HepG2 (cell line): ENCODE results near the gene PRRT1B. TPM values are rescaled to one million over a fixed set of nuclear protein-coding genes. Genes with fewer than 3 reads are reported as not detected.

ENCODE experiments used
- ATF7 ChIP-seq, 2 experiments: fragments of 450-650 bp in 1 of 2; sonication (generic) in 1 of 2; formaldehyde crosslinking in 1 of 2; IDR thresholded peaks; 2 replicates each; pipeline versions ENCODE4 v1.4.0 to v1.6.1; 2016 to 2020; ENCODE audit warnings: antibody characterized with exemption in 1 of 2, mild to moderate bottlenecking in 1 of 2, missing genetic modification reagents in 1 of 2
- CBFB ChIP-seq: sonication (generic); formaldehyde crosslinking; IDR thresholded peaks from 2 replicates; pipeline ENCODE4 v1.4.0; 2020; ENCODE audit warnings: missing genetic modification reagents
- MXD4 ChIP-seq: IDR thresholded peaks from 2 replicates; pipeline ENCODE4 v1.6.1; 2016; ENCODE audit warnings: mild to moderate bottlenecking, missing biosample characterization, missing genetic modification reagents
- NR1H2 ChIP-seq: sonication (generic); formaldehyde crosslinking; IDR thresholded peaks from 2 replicates; pipeline ENCODE4 v1.8.1; 2022; ENCODE audit warnings: low read depth, missing genetic modification reagents, borderline replicate concordance
- REXO4 ChIP-seq: sonication (generic); formaldehyde crosslinking; IDR thresholded peaks from 2 replicates; pipeline ENCODE4 v1.8.0; 2022; ENCODE audit warnings: missing genetic modification reagents, mild to moderate bottlenecking, borderline replicate concordance
- RORA ChIP-seq: sonication (generic); formaldehyde crosslinking; IDR thresholded peaks from 2 replicates; pipeline ENCODE4 v1.5.0; 2020; ENCODE audit warnings: mild to moderate bottlenecking, missing genetic modification reagents, moderate library complexity
- TAF15 ChIP-seq: fragments of 200-400 bp; formaldehyde crosslinking; IDR thresholded peaks from one replicate; pipeline ENCODE4 v1.6.1; 2018; ENCODE audit warnings: mild to moderate bottlenecking, low read depth, low read length; ENCODE audit not compliant: poor library complexity, severe bottlenecking
- TCF7 ChIP-seq: sonication (generic); IDR thresholded peaks from 2 replicates; pipeline ENCODE4 v1.6.1; 2016; ENCODE audit warnings: antibody characterized with exemption, low read depth
- TSC22D2 ChIP-seq: sonication (generic); formaldehyde crosslinking; IDR thresholded peaks from 2 replicates; pipeline ENCODE4 v1.5.1; 2020; ENCODE audit warnings: missing genetic modification reagents, mild to moderate bottlenecking, borderline replicate concordance
- ZNF205 ChIP-seq: IDR thresholded peaks from 2 replicates; pipeline ENCODE4 v1.6.1; 2018; ENCODE audit warnings: missing biosample characterization, missing genetic modification reagents
- ZNF382 ChIP-seq: sonication (generic); formaldehyde crosslinking; IDR thresholded peaks from 2 replicates; pipeline ENCODE4 v1.5.0; 2020; ENCODE audit warnings: missing genetic modification reagents, mild to moderate bottlenecking, borderline replicate concordance
- ZNF776 ChIP-seq: sonication (generic); formaldehyde crosslinking; IDR thresholded peaks from 2 replicates; pipeline ENCODE4 v1.4.0; 2020; ENCODE audit warnings: mild to moderate bottlenecking, missing genetic modification reagents
- ZNF777 ChIP-seq: sonication (generic); formaldehyde crosslinking; IDR thresholded peaks from 2 replicates; pipeline ENCODE4 v1.4.0; 2020; ENCODE audit warnings: missing genetic modification reagents
- ZNF780A ChIP-seq: sonication (generic); formaldehyde crosslinking; IDR thresholded peaks from 2 replicates; pipeline ENCODE4 v1.8.0; 2022; ENCODE audit warnings: mild to moderate bottlenecking, missing genetic modification reagents, moderate library complexity
- polyA plus RNA-seq, 8 experiments: library from polyadenylated mRNA; depleted of rRNA in 3 of 8; stranded (reverse) in 7 of 8; unstranded in 1 of 8; fragments of >200 nt; fragmentation: Illumina TruSeq in 4 of 8; extraction: Trizol in 4 of 8; gene quantifications; 2 replicates each; pipeline versions ENCODE4 v1.2.1 to v1.2.3, GENCODE V29; 2011 to 2016; ENCODE audit warnings: low read depth in 4 of 8, missing spikeins in 1 of 8, mixed read lengths in 1 of 8; ENCODE audit not compliant: insufficient read depth in 1 of 8
- total RNA-seq, 5 experiments: library from RNA; depleted of rRNA; stranded (reverse); fragments of >200 nt; fragmentation: Illumina TruSeq; extraction: Trizol; gene quantifications; 2 replicates each; pipeline ENCODE4 v1.2.3, GENCODE V29; 2016; ENCODE audit warnings: low read depth in 1 of 5
- TF ChIP-seq, protein P1 (sequence below): sonication (generic); formaldehyde crosslinking; conservative IDR thresholded peaks from 2 replicates; pipeline ENCODE4 v1.8.0; 2022; ENCODE audit warnings: low read depth, missing genetic modification reagents
- TF ChIP-seq, protein P2 (sequence below): sonication (generic); formaldehyde crosslinking; IDR thresholded peaks from 2 replicates; pipeline ENCODE4 v1.4.0; 2020; ENCODE audit warnings: missing genetic modification reagents
- TF ChIP-seq, protein P3 (sequence below): sonication (generic); formaldehyde crosslinking; IDR thresholded peaks from 2 replicates; pipeline ENCODE4 v1.5.1; 2020; ENCODE audit warnings: mild to moderate bottlenecking, moderate library complexity, missing genetic modification reagents
- TF ChIP-seq, protein P4 (sequence below): sonication (generic); formaldehyde crosslinking; IDR thresholded peaks from 2 replicates; pipeline ENCODE4 v1.8.0; 2022; ENCODE audit warnings: mild to moderate bottlenecking, missing genetic modification reagents, moderate library complexity
- TF ChIP-seq, protein P5 (sequence below): sonication (generic); formaldehyde crosslinking; IDR thresholded peaks from 2 replicates; pipeline ENCODE4 v1.9.0; 2021; ENCODE audit warnings: missing genetic modification reagents, mild to moderate bottlenecking, borderline replicate concordance

PRRT1B gene
- total and polyA plus RNA-seq, 2 of the 13 experiments (the other 11 are each of a cell fraction or from before 2014, with no cell fraction given) = not detected

DNA sequence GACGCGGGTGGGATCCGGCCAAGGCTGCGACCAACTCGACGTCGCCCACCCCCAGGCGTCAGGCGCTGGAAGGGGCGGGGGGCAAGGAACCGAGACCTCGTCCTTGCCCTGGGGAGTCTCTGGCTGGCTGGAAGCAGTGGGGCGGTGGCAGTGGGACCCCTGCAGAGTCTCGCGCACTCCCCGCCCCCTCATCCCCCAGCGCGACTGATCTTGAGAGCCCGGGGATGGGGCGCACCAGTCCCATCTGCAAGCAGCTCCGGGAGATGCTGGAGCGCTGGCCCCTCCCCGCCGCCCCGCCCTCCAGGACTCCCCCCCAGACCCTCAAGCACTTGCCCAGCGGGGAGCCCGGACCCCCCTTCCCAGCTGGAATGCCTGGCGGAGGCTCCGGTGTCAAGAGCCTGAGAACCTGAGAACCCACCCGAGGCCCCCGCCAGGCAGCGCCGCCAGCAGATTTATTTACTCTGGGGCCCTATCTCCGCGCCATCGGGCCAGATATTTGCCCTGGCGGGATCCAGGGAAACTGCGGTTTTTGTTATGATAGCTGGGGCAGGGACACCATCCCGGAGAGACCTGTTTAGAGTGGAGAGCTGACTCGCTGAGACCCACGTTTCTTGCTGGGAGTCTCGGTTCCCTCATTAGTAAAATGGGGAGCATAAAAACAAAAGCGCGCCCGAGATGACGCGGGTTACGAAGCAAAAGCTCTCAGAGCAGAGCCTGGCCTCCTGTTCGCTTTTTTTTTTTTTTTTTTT is 1.2 kb downstream of the PRRT1B start (continued):
- TF ChIP-seq, protein P1, sequence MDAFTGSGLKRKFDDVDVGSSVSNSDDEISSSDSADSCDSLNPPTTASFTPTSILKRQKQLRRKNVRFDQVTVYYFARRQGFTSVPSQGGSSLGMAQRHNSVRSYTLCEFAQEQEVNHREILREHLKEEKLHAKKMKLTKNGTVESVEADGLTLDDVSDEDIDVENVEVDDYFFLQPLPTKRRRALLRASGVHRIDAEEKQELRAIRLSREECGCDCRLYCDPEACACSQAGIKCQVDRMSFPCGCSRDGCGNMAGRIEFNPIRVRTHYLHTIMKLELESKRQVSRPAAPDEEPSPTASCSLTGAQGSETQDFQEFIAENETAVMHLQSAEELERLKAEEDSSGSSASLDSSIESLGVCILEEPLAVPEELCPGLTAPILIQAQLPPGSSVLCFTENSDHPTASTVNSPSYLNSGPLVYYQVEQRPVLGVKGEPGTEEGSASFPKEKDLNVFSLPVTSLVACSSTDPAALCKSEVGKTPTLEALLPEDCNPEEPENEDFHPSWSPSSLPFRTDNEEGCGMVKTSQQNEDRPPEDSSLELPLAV (CRISPR knock-in tag) = no peak
- TF ChIP-seq REXO4 (CRISPR knock-in tag) (no peak), TCF7 (no peak; the same call in 1 of the 2 replicates), ZNF776 (CRISPR knock-in tag) (no peak), CBFB (CRISPR knock-in tag) (peak; percentile 100), ATF7 (IDR thresholded peaks at IDR 0.05) (no peak), ATF7 (CRISPR knock-in tag; IDR thresholded peaks at IDR 0.05) (no peak), TSC22D2 (CRISPR knock-in tag) (no peak), MXD4 (CRISPR knock-in tag) (no peak), ZNF777 (CRISPR knock-in tag) (peak; percentile 47; the same call in 1 of the 2 replicates), ZNF780A (CRISPR knock-in tag) (no peak), NR1H2 (no peak), RORA (no peak), TAF15 (no peak), ZNF382 (no peak), ZNF205 (CRISPR knock-in tag) (no peak)
- TF ChIP-seq, protein P2, sequence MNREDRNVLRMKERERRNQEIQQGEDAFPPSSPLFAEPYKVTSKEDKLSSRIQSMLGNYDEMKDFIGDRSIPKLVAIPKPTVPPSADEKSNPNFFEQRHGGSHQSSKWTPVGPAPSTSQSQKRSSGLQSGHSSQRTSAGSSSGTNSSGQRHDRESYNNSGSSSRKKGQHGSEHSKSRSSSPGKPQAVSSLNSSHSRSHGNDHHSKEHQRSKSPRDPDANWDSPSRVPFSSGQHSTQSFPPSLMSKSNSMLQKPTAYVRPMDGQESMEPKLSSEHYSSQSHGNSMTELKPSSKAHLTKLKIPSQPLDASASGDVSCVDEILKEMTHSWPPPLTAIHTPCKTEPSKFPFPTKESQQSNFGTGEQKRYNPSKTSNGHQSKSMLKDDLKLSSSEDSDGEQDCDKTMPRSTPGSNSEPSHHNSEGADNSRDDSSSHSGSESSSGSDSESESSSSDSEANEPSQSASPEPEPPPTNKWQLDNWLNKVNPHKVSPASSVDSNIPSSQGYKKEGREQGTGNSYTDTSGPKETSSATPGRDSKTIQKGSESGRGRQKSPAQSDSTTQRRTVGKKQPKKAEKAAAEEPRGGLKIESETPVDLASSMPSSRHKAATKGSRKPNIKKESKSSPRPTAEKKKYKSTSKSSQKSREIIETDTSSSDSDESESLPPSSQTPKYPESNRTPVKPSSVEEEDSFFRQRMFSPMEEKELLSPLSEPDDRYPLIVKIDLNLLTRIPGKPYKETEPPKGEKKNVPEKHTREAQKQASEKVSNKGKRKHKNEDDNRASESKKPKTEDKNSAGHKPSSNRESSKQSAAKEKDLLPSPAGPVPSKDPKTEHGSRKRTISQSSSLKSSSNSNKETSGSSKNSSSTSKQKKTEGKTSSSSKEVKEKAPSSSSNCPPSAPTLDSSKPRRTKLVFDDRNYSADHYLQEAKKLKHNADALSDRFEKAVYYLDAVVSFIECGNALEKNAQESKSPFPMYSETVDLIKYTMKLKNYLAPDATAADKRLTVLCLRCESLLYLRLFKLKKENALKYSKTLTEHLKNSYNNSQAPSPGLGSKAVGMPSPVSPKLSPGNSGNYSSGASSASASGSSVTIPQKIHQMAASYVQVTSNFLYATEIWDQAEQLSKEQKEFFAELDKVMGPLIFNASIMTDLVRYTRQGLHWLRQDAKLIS (CRISPR knock-in tag) = no peak
- TF ChIP-seq, protein P3, sequence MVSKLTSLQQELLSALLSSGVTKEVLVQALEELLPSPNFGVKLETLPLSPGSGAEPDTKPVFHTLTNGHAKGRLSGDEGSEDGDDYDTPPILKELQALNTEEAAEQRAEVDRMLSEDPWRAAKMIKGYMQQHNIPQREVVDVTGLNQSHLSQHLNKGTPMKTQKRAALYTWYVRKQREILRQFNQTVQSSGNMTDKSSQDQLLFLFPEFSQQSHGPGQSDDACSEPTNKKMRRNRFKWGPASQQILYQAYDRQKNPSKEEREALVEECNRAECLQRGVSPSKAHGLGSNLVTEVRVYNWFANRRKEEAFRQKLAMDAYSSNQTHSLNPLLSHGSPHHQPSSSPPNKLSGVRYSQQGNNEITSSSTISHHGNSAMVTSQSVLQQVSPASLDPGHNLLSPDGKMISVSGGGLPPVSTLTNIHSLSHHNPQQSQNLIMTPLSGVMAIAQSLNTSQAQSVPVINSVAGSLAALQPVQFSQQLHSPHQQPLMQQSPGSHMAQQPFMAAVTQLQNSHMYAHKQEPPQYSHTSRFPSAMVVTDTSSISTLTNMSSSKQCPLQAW = peak; percentile 36; the same call in 1 of the 2 replicates
- TF ChIP-seq, protein P4, sequence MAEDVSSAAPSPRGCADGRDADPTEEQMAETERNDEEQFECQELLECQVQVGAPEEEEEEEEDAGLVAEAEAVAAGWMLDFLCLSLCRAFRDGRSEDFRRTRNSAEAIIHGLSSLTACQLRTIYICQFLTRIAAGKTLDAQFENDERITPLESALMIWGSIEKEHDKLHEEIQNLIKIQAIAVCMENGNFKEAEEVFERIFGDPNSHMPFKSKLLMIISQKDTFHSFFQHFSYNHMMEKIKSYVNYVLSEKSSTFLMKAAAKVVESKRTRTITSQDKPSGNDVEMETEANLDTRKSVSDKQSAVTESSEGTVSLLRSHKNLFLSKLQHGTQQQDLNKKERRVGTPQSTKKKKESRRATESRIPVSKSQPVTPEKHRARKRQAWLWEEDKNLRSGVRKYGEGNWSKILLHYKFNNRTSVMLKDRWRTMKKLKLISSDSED (CRISPR knock-in tag) = no peak
- TF ChIP-seq, protein P5, sequence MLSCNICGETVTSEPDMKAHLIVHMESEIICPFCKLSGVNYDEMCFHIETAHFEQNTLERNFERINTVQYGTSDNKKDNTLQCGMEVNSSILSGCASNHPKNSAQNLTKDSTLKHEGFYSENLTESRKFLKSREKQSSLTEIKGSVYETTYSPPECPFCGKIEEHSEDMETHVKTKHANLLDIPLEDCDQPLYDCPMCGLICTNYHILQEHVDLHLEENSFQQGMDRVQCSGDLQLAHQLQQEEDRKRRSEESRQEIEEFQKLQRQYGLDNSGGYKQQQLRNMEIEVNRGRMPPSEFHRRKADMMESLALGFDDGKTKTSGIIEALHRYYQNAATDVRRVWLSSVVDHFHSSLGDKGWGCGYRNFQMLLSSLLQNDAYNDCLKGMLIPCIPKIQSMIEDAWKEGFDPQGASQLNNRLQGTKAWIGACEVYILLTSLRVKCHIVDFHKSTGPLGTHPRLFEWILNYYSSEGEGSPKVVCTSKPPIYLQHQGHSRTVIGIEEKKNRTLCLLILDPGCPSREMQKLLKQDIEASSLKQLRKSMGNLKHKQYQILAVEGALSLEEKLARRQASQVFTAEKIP (CRISPR knock-in tag) = no peak
